NCI-H748 (cell line): ENCODE measurements around the gene RBPJL.
A peak's percentile ranks its signal among the peaks of the same experiment; 100 is the strongest.

Experiments
- DNase-seq: peaks from one replicate; lab custom pipeline; 2025; ENCODE audit not compliant: unreplicated experiment; lab: John Stamatoyannopoulos, UW

RBPJL gene

DNA sequence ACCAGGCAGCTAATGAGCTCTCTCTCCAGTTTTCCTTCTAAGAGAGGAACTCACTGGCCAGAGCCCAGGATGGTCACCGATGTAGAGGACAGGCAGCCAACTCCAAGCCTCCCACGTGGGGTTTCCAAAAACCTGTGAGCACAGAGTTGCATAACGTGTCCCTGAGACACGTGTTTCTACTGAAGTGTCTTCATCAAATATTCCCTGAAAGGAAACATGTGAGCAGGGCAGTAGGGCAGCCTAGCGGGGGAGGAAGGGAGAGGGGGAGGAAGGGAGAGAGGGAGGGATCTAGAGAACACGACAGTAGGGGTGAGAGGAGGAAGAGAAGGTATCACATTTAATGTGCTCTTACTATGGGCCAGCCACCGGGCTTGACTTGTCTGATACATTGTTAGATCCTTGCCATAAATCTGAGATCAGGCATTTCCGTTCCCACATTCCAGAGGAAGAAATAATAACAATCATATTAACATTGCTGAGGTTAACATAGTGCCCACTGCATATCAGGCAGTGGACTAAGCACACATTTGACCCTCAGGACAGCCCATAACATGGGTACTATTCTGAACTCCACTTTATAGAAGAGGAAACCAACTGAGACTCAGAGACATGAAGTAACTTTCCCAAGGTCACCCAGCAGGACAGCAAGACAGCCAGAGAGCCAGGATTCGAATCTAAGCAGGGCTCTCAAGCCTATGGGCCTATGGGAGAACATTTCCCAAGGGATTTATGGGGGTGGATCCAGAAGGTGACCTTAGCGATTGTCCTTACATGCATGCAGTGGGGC is 51.8 kb downstream of the RBPJL start:
- no peak for DNase-seq

DNA sequence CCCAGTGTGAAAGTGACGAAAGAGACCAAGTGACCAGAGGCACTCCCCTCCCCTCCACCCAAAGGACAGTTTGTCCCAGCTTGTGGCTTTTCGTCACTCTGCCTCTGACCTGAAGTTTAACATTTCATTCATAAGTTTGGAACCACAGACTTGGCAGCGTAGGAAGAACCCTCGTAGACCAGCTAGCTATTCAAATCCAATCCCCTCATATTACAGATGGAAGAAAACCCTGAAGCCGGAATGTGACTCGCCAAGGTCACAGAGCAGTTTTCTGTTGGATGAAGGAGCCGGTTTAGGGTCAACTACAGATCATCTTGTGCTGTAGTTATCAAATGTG is 52.4 kb downstream of the RBPJL start:
- no peak for DNase-seq

DNA sequence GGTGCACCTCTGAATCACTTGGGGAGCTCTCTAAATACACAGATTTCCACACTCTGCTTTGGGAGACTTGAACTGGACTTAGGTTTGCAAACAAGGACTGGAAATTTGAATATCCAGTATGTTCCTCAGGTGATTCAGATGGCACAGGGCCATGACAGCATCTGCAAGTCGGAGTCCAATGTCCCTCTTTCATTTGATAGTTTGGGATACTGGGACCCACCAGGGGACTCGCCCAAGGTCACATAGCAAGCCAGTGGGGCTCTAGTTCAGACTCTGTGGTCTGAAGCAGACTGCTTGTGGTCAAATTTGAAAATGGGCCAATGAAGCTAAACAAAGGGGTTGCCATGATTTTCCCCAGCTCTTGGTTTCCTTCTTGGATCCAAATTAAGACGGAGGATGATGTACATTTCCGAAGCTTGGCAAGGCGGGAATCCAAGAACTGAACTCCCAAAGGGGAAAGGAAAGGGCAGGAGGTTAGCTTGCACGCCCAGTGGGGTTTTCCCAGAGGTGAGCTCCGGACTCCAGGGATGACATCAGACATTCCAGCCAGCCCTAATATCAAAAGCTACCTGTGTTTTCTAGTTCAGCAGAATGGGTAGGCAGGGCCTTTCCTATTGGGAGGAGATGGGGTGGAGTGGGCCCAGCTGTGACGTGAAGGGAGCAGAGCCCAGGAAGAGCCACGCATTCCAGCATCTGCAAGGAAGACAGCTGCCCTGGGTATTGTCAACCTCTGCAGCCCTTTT is 52.9 kb downstream of the RBPJL start:
- DNase-seq, result no peak

DNA sequence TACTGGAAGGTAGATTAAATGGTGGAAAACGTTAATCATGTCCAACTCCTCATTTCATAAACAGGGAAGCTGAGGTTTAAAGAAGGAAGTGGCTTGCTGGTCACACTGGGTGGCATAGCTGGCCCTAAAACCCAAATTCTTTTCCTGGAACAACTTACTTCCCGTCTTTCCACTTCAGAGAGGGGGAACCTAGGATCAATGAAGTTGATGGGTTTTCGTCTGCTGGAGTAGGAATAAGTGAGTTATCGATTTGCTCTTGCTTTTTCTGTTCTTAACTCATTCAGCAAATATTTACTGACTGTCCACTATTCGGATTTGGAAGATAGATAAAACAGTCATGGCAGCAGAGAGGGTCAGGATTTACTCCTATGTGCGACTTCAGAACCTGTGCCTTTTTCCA is 55.2 kb downstream of the RBPJL start:
- DNase-seq, result no peak

DNA sequence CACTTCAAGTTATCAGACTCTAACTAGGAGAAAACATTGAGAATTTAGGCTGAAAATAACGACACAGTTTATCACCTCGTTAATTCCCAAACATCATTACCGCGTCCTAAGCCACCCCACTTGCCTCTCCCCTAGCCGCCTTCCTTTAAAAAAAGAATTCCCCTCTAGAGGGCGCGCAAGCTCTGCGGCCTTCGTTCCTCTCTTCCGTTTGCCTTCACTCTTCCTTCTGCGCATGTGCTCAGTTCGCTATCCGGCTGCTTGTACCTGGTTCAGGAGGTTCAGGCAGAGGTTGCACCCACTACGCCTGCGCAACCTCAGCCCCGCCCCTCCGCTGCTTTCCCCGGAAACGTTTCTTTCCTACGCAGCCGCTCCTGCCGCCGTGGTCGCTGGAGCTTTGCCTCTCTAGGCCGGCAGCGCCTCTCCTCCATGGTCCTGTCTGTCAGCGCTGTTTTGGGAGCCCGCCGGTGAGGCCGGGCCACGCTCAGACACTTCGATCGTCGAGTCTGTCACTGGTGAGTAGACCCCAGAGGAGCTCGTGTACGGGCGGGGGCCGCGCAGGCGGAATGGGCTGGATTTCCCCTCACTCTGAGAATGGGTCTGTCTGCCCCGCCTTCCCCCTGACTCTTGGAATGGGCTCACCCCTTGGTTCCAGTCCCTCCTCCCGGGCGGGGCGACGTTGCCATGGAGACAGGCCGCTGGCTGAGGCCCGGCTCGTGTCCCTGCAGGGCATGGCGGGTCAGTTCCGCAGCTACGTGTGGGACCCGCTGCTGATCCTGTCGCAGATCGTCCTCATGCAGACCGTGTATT is 56.4 kb downstream of the RBPJL start, which contains the start of gene SYS1:
TSS of gene SYS1 (plus strand) at position 353 of the 807 bp plus-strand sequence. CDS start at position 729, 376 bp downstream.
- peak; percentile 94 for DNase-seq

DNA sequence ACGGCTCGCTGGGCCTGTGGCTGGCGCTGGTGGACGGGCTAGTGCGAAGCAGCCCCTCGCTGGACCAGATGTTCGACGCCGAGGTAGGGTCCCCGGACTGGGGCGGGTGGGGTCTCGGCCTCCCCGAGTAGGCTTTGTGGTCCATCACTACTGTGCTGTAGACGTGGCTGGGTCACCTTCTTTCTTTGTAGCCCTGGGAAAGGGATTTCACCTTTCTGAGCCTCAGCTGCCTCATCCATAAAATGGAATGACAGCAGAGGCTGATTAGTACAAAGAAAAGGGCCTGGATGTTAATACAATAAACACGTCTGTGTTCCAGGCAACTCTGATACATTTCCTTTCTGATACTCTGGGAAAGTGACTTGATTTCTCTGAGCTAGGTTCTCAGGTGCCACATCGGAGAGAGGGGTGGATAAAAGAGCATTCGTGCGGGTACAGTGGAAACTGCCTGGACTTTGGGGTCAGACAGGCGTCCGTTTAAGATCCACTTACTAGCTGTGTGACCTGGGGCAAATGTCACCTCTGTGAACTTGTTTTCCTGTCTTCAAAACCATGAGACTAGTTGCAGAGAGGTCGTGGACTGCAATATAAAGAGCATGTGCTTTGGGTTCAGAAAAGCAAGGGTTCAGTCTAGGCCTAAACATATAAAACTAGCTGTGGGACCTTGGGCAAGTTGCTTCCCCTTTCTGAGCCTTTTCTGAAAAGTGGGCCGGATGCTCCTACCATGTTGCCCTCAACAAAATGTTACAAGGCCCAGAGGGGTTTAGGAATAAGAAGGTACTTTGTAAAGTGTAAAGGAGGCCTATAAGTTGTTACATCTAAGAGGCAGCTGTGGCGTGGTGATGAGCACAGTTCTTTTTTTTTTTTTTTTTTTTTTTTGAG is 57.2 kb downstream of the RBPJL start:
- DNase-seq, result no peak

DNA sequence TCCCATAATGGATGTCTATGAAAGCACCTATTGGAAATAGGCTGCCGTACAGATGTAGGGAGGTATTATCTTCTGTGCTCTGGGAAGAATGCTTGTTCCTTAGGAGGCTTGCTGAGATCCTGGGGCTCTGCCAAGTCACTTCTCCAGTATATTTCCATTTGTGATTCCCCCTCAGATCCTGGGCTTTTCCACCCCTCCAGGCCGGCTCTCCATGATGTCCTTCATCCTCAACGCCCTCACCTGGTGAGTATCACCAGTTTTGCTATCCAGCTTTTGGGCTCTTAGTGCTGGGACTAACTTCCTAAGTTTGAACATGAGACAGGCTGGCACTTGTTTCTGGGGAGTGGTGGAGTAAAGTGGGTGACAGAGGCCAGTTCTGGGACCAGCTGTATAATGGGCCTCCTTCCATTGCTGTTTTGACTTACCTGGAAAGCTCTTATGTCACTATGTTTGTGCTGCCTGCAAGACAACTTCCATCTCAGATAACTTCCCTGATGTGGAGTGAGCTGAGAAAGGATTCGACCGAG is 58.9 kb downstream of the RBPJL start:
- peak; percentile 6 for DNase-seq

DNA sequence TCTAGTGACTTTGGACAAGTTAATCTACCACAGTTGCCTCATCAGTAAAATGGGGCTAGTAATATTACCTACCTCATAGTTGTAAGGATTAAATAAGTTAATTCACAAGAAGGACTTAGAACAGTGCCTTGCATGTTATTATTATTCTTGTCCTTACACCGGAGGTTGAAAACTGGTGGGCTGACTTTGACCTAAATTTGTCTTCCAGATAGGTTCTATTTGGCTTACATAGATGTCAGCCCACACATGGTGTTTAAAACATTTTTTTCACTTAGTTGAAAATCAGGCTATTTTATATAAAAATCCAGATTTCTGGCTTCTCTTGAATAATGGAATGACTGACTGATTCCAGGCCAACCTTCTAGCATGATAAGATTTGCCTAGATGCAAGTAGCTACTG is 59.6 kb downstream of the RBPJL start:
- DNase-seq, result no peak

DNA sequence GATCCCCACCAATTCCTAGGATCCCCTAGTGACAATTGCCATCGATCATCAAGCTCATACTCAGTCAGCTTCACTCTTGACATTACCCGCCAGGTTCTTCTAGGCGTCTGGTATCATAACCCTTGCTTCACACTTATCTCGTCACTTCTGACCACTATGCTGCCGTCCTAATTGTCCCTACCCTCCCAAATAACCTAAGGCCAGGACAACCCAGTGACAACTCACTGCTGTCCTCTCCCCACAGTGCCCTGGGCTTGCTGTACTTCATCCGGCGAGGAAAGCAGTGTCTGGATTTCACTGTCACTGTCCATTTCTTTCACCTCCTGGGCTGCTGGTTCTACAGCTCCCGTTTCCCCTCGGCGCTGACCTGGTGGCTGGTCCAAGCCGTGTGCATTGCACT is 60.0 kb downstream of the RBPJL start:
- no peak for DNase-seq

DNA sequence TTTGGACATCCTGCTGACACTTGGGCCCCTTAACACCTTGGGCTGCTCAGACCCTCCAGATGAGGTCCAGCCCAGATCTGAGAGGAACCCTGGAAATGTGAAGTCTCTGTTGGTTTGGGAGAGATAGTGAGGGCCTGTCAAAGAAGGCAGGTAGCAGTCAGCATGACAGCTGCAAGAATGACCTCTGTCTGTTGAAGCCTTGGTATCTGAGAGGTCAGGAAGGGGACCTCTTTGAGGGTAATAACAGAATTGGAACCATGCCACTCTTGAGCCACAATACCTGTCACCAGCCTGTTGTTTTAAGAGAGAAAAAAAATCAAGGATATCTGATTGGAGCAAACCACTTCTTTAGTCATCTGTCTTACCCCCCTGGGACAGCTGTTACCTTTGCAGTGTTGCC is 60.5 kb downstream of the RBPJL start:
- DNase-seq, result no peak
